Measurements from ENCODE around the gene ZNF544.
"Not testable (repeated sequence)": the region's sequence is repeated elsewhere in the genome, so short reads cannot be mapped to it uniquely, and the experiment has no call there.

ZNF544 gene

DNA sequence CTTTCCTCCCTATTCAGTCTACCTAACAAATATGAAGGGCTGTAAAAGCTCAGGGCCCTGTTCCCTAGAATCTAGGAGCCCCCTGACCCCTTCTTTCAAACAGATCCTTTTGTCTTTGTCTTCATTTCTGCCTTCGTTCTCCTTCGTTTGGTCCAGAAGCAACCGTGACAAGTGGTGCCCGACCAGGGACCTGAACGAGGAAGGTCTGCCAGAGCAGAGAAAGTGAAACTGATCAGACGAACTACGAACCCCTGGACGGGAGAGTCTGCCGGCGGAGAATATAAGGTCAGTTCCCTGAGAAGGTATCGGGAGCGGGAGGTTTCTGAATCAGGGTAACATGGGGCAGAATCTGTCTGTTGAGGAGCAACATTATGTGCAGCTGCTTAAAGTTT lies 77.2 kb downstream of the ZNF544 start:
- DNase-seq: no peak

- DNase-seq: no peak
These were observed 79.0 kb downstream of the ZNF544 start for GRCh38 chr19:58307736-58308135.

GRCh38 chr19:58310685-58311084 lies 82.0 kb downstream of the ZNF544 start:
- DNase-seq: not testable (repeated sequence)

DNA sequence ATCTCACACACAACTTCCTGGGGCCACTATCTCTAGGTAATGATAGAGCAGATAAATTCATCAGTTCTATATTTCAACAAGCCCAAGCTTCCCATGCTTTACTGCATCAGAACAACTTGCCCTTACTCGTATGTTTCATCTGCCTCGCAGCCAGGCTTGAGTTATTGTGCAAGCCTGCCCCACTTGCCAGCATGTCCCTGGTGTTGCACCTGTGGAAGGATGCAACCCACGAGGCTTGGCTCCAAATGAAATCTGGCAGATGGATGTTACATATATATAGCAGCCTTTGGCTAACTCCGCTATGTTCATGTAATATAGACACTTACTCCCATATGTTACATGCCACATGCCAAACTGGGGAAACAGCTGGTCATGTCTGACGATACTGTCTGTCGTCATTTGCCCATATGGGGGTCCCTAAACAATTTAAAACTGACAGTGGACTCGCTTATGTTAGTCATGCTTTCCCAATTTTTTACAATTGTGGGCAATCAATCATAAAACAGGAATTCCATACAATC lies 82.7 kb downstream of the ZNF544 start:
- no peak for DNase-seq

All from activated CD4-positive, alpha-beta T cell treated with anti-CD3 and anti-CD28 coated beads for 1 hour (primary cell).